ENCODE measurements around the gene RPA3. TPM values are rescaled to one million over a fixed set of nuclear protein-coding genes. Genes with fewer than 3 reads are reported as not detected.

Gene RPA3
- total RNA-seq, 2 donors from 2014 or later = 64.3 to 76.7 TPM

GRCh38 chr7:7614018-7614741 is 104.2 kb downstream of the RPA3 start:
- Mint-ChIP-seq H3K27me3 (peaks cover 4 to 6% of the 10 kb centered on the region in 2 donors), H3K27ac (no peak overlapping the region), H3K4me1 (ENCODE audit: low read depth in 2 of 2) (no peaks in the 10 kb centered on the region), H3K4me3 (no peak overlapping the region), H3K36me3 (no peaks in the 10 kb centered on the region), H3K9me3 (no peaks in the 10 kb centered on the region)
- DNase-seq (ENCODE audit: low spot score) (no peak), ATAC-seq (no peak)

- no peak for ATAC-seq
- Mint-ChIP-seq H3K9me3 (no peaks in the 10 kb centered on the region), H3K4me1 (ENCODE audit: low read depth in 2 of 2) (no peaks in the 10 kb centered on the region), H3K27ac (no peak overlapping the region), H3K36me3 (no peaks in the 10 kb centered on the region), H3K27me3 (no peaks in the 10 kb centered on the region), H3K4me3 (no peak overlapping the region)
- no peak for DNase-seq (ENCODE audit: low spot score)
Measured at GRCh38 chr7:7613210-7613609, 105.2 kb downstream of the RPA3 start.

DNA sequence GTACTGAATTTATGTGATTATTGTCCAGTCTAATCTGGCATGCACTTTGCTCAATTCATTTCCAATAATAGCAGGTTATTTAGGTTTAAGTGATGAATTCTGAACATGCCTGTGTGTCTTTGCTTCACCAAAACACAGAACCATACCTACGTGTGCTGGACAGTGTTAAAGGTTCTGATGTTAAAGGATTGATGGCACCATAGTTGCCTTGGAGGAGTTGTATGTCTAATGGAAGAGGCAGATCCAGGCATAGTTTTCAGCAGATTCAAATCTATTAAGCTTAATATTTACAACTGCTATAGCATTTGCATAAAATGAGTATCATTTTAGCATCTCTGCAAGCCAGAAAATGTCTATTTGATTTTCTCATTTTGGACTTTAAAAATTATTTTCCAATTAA is 105.9 kb downstream of the RPA3 start:
- H3K27ac Mint-ChIP-seq = no peak overlapping the region
- no peak overlapping the region for H3K4me3 Mint-ChIP-seq
- H3K36me3 Mint-ChIP-seq = no peaks in the 10 kb centered on the region
- no peaks in the 10 kb centered on the region for H3K4me1 Mint-ChIP-seq (ENCODE audit: low read depth in 2 of 2)
- ATAC-seq (no peak), DNase-seq (ENCODE audit: low spot score) (no peak)
- H3K9me3 Mint-ChIP-seq = no peaks in the 10 kb centered on the region
- H3K27me3 Mint-ChIP-seq = no peaks in the 10 kb centered on the region

DNA sequence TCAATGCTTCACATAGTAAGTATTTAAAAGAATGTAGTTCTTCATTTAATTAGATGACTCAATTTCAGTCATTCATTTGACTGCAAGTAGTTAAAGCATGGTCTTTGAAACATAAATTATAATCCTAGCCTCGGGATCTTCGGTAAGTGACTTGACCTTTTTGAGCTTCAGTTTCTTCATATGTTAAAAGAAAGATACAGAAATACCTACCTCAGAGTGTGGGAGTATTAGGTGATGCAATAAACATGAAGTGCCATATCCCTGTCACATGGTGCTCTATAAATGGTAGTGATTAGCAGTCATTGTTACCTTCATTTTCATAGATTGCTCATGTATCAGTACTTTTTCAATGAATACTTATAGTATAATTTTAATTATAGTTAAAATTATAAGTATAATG is 109.1 kb downstream of the RPA3 start:
- H3K4me3 Mint-ChIP-seq = no peak overlapping the region
- no peaks in the 10 kb centered on the region for H3K4me1 Mint-ChIP-seq (ENCODE audit: low read depth in 2 of 2)
- no peaks in the 10 kb centered on the region for H3K36me3 Mint-ChIP-seq
- no peak overlapping the region for H3K27ac Mint-ChIP-seq
- ATAC-seq (no peak), DNase-seq (ENCODE audit: low spot score) (no peak)
- no peaks in the 10 kb centered on the region for H3K27me3 Mint-ChIP-seq
- H3K9me3 Mint-ChIP-seq = no peaks in the 10 kb centered on the region

DNA sequence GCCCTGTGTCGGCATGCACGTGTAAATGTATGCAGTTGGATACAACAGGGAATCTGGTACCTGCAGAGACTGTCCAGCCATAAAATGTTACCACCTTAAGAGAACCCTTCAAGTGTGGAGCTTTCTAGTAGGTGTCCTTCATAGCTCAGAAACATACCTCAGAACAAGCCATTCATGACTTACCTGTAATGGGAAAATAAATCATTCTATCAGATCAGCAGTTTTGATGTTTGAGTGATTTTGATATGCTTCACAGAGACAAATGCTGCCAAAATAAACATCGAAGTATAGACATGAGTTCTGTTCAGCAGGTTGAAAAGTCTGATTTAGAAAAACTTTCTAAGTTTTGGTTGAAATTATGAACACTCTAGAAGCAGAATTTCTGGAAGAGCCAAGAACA is 111.4 kb downstream of the RPA3 start:
- Mint-ChIP-seq H3K36me3 (no peaks in the 10 kb centered on the region), H3K27me3 (no peaks in the 10 kb centered on the region)
- ATAC-seq = no peak

GRCh38 chr7:7596176-7596575 is 122.2 kb downstream of the RPA3 start:
- H3K27me3 Mint-ChIP-seq = no peaks in the 10 kb centered on the region
- peaks cover 5 to 12% of the 10 kb centered on the region in 2 donors for H3K4me1 Mint-ChIP-seq (ENCODE audit: low read depth in 2 of 2)
- H3K27ac Mint-ChIP-seq = peak overlapping the region in 1 of 2 donors; percentile 37
- peaks cover 3% of the 10 kb centered on the region for H3K9me3 Mint-ChIP-seq
- peak overlapping the region; percentile 49 for H3K4me3 Mint-ChIP-seq
- peak; percentile 71 for DNase-seq (ENCODE audit: low spot score)
- ATAC-seq = peak; percentile 80 to 93
- peaks cover 21% of the 10 kb centered on the region for H3K36me3 Mint-ChIP-seq

More for the DNA sequence above, 111.4 kb downstream of the RPA3 start:
- H3K27ac Mint-ChIP-seq = no peak overlapping the region
- no peak for DNase-seq (ENCODE audit: low spot score)
- H3K9me3 Mint-ChIP-seq = no peaks in the 10 kb centered on the region
- no peaks in the 10 kb centered on the region for H3K4me1 Mint-ChIP-seq (ENCODE audit: low read depth in 2 of 2)
- no peak overlapping the region for H3K4me3 Mint-ChIP-seq

GRCh38 chr7:7595451-7595850 is 123.0 kb downstream of the RPA3 start:
- Mint-ChIP-seq H3K4me1 (ENCODE audit: low read depth in 2 of 2) (peaks cover 9 to 16% of the 10 kb centered on the region in 2 donors), H3K27ac (no peak overlapping the region), H3K4me3 (peak overlapping the region; percentile 49), H3K9me3 (no peaks in the 10 kb centered on the region), H3K36me3 (peaks cover 17% of the 10 kb centered on the region), H3K27me3 (no peaks in the 10 kb centered on the region)
- DNase-seq (ENCODE audit: low spot score) = no peak
- ATAC-seq = no peak

Other genes starting within 250 kb of the RPA3 start
- under 1 TPM in 1 of 2 donors, not detected in 1; 0.24 TPM for gene COL28A1, start 182.7 kb downstream of the RPA3 start, total RNA-seq
- gene MIOS, start 151.7 kb downstream of the RPA3 start, total RNA-seq = 10 to 100 TPM; 22.0 to 33.8 TPM
- 10 to 100 TPM in 1 of 2 donors, 1 to 10 TPM in 1; 9.3 to 11.4 TPM for gene UMAD1, start 77.9 kb downstream of the RPA3 start, total RNA-seq